Measurements from ENCODE around the gene SNRNP27. TPM values are rescaled to one million over a fixed set of nuclear protein-coding genes. Genes with fewer than 3 reads are reported as not detected.

The SNRNP27 gene
- total RNA-seq, 1 experiment from 2014 or later = 47.1 TPM

GRCh38 chr2:69914950-69915945, 21.5 kb downstream of the SNRNP27 start, which contains the start of gene MXD1:
TSS of gene MXD1 (plus strand) at chr2:69915109. CDS start at chr2:69915331, 222 bp downstream.
- Histone ChIP-seq H4K20me1 (ENCODE audit: control insufficient read depth, insufficient read depth, insufficient read length) (no peaks in the 10 kb centered on the region), H2AFZ (ENCODE audit: low read length) (no peak within 1 kb of the TSS), H2BK5ac (ENCODE audit: insufficient read length, low read length) (no peak within 1 kb of the TSS), H2AK5ac (ENCODE audit: insufficient read length, low read length) (no peak within 1 kb of the TSS), H2BK12ac (ENCODE audit: insufficient read length, low read depth, low read length) (no peak within 1 kb of the TSS), H3K79me2 (ENCODE audit: insufficient read depth, low read length) (no peaks in the 10 kb centered on the region), H4K8ac (replicated peaks; ENCODE audit: insufficient read length, low read depth, low read length) (no peak within 1 kb of the TSS), H3K23me2 (ENCODE audit: insufficient read length, low read depth, low read length, poor library complexity, severe bottlenecking) (peaks cover 3% of the 10 kb centered on the region), H3K27me3 (ENCODE audit: insufficient read depth, low read length) (no peaks in the 10 kb centered on the region), H3K9ac (ENCODE audit: extremely low read depth, insufficient read length, low read length) (peak within 1 kb of the TSS; percentile 80), H3T11ph (ENCODE audit: low read length) (no peak within 1 kb of the TSS), H2BK120ac (ENCODE audit: low read depth, low read length, poor library complexity, severe bottlenecking) (no peak within 1 kb of the TSS), H3K23ac (ENCODE audit: insufficient read length, low read depth, low read length) (no peak within 1 kb of the TSS), H4K91ac (ENCODE audit: insufficient read length, low read depth, low read length) (no peak within 1 kb of the TSS), H2BK15ac (ENCODE audit: low read depth, low read length) (no peak within 1 kb of the TSS), H3K4me2 (ENCODE audit: insufficient read depth, insufficient read length, low read length) (peak within 1 kb of the TSS; percentile 56), H2BK20ac (ENCODE audit: low read depth, low read length, poor library complexity, severe bottlenecking) (no peak within 1 kb of the TSS), H3K14ac (ENCODE audit: insufficient read depth, low read length) (peak within 1 kb of the TSS; percentile 94), H3K56ac (ENCODE audit: insufficient read length, low read depth, low read length) (no peak within 1 kb of the TSS), H3K27ac (ENCODE audit: insufficient read length, low read depth, low read length) (peak within 1 kb of the TSS; percentile 40), H3K9me3 (ENCODE audit: control insufficient read depth, low read depth, low read length) (no peaks in the 10 kb centered on the region), H4K5ac (ENCODE audit: insufficient read length, low read depth, low read length) (no peak within 1 kb of the TSS), H3K4me1 (ENCODE audit: insufficient read depth, low read length) (no peaks in the 10 kb centered on the region), H3K18ac (ENCODE audit: insufficient read length, low read depth, low read length) (peak within 1 kb of the TSS; percentile 87), H3K4ac (ENCODE audit: low read depth, low read length) (peak within 1 kb of the TSS; percentile 69; the same call in 1 of the 2 replicates), H3K79me1 (ENCODE audit: insufficient read depth, low read depth, low read length, poor library complexity, severe bottlenecking) (no peaks in the 10 kb centered on the region)
- DNase-seq = peak; percentile 38
- no peak for TF ChIP-seq CTCF (conservative IDR thresholded peaks at IDR 0.05)
- Mint-ChIP-seq H3K9me3 (no peaks in the 10 kb centered on the region), H3K4me3 (peak within 1 kb of the TSS; percentile 74 to 84), H3K36me3 (ENCODE audit: insufficient read depth in 1 of 3, low read depth in 3 of 3) (peaks cover 0 to 2% (median 0%) of the 10 kb centered on the region in 3 experiments; a peak in 1 of 7 replicates), H3K4me1 (peaks cover 3 to 5% of the 10 kb centered on the region in 2 experiments; a peak in 1 of 4 replicates), H3K27ac (peak within 1 kb of the TSS; percentile 84 to 98 (median 92); a peak in 5 of 7 replicates), H3K27me3 (ENCODE audit: low read depth) (no peaks in the 10 kb centered on the region; the same call in 1 of the 2 replicates)
- no CpG with 5 or more reads among the region's 81 CpGs for WGBS (ENCODE audit: extremely low coverage, insufficient read length, low lambda C conversion rate)

All from H9 (cell line).